CD8-positive, alpha-beta memory T cell (primary cell): ENCODE data around the gene RANBP6. TPM values are rescaled to one million over a fixed set of nuclear protein-coding genes. Genes with fewer than 3 reads are reported as not detected.

ENCODE experiments used
- CTCF ChIA-PET: fragments of 350-600 bp; sonication (Branson Sonifier 250); formaldehyde crosslinking; loops from one replicate; lab custom pipeline; 2021; ENCODE audit warnings: antibody characterized with exemption; lab: Charles Lee
- POLR2A ChIA-PET: fragments of 350-600 bp; sonication (Branson Sonifier 250); formaldehyde crosslinking; loops from one replicate; lab custom pipeline; 2021; ENCODE audit warnings: antibody characterized with exemption; lab: Charles Lee
- DNase-seq, 5 donors: peaks; one replicate each; pipeline versions ENCODE4 v3.0.0 to v3.0.0-alpha.2; 2020 to 2022; ENCODE audit warnings: mixed read lengths in 1 of 5
- H3K27ac ChIP-seq: one replicate; pipeline ENCODE4 v1.7.0; 2013; ENCODE audit warnings: low read depth, mild to moderate bottlenecking, low read length, moderate library complexity
- H3K27me3 ChIP-seq: 2 replicates; pipeline ENCODE4 v1.7.0; 2013; ENCODE audit warnings: low read length, mild to moderate bottlenecking; ENCODE audit not compliant: insufficient read depth, poor library complexity, severe bottlenecking
- H3K36me3 ChIP-seq: 2 replicates; pipeline ENCODE4 v1.7.0; 2013; ENCODE audit warnings: mild to moderate bottlenecking, low read length, moderate library complexity; ENCODE audit not compliant: insufficient read depth
- H3K4me1 ChIP-seq: 2 replicates; pipeline ENCODE4 v1.7.0; 2013; ENCODE audit warnings: mild to moderate bottlenecking, low read length, moderate library complexity; ENCODE audit not compliant: insufficient read depth
- H3K4me3 ChIP-seq: 2 replicates; pipeline ENCODE4 v1.7.0; 2013; ENCODE audit warnings: mild to moderate bottlenecking, low read length
- H3K9me3 ChIP-seq: 2 replicates; pipeline ENCODE4 v1.7.0; 2013; ENCODE audit warnings: mild to moderate bottlenecking, low read length
- H3K27ac Mint-ChIP-seq, 8 donors: one replicate each; pipeline ENCODE4 v1.8.0; 2020 to 2021; ENCODE audit warnings: mixed read lengths in 8 of 8, mild to moderate bottlenecking in 6 of 8, inconsistent platforms in 3 of 8, moderate library complexity in 3 of 8
- H3K27me3 Mint-ChIP-seq, 2 donors: one replicate each; pipeline ENCODE4 v1.8.0; 2020 to 2021; ENCODE audit warnings: mixed read lengths in 2 of 2, mild to moderate bottlenecking in 1 of 2, moderate library complexity in 1 of 2
- H3K36me3 Mint-ChIP-seq, 3 donors: one replicate each; pipeline ENCODE4 v1.8.0; 2020 to 2021; ENCODE audit warnings: mixed read lengths in 3 of 3, inconsistent platforms in 1 of 3, mild to moderate bottlenecking in 1 of 3
- H3K4me1 Mint-ChIP-seq, 3 donors: one replicate each; pipeline ENCODE4 v1.8.0; 2020 to 2021; ENCODE audit warnings: mixed read lengths in 3 of 3, inconsistent platforms in 1 of 3, mild to moderate bottlenecking in 1 of 3
- H3K4me3 Mint-ChIP-seq, 7 donors: one replicate each; pipeline ENCODE4 v1.8.0; 2020 to 2021; ENCODE audit warnings: mixed read lengths in 7 of 7, mild to moderate bottlenecking in 6 of 7, moderate library complexity in 4 of 7, inconsistent platforms in 2 of 7
- H3K9me3 Mint-ChIP-seq, 5 donors: one replicate each; pipeline ENCODE4 v1.8.0; 2020 to 2022; ENCODE audit warnings: mixed read lengths in 5 of 5, mild to moderate bottlenecking in 3 of 5, moderate library complexity in 2 of 5, inconsistent platforms in 1 of 5
- polyA plus RNA-seq: library from polyadenylated mRNA; unstranded; fragments of 300-500 nt; fragmentation: Illumina TruSeq; gene quantifications from one replicate; pipeline ENCODE4 v1.2.3, GENCODE V29; 2021
- total RNA-seq, 2 experiments: library from RNA; stranded (reverse); gene quantifications; one replicate each; pipeline ENCODE4 v1.2.3, GENCODE V29; 2021

The RANBP6 gene
- total and polyA plus RNA-seq, 3 experiments from 2014 or later = 17.5 to 21.0 (median 19.7) TPM

DNA sequence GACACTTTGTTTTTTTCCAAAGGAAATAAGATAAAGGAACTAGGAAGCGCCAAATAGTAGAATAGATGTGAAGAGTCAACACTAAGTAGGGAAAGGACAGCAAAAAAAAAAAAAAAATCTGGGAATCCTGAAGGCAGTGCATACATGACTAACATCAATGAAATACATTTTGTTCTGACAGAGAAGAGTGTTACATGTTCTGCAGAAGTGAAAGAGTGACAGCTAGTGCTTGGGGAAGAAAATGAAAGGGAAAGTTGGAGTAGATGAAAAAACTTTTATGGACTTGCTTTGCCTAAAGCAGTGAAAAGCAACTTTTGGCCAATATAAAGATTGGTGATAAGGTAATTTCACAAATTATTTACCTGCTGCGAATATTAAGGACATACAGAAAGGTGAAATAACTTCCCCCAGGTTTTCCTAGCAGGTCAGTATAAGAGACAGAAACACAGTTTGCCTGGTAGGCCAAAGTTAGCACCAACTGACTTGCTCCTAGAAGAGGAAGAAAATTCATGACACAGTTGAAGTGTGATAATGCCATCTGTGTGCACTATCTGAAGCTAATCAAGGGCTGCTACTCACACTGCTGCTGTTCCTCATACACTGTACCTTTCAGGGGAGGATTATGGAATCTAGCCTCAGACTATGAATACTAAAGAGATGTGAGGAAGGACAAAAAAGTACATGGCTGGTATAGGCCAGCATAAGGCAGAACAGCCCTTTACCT is 38.6 kb downstream of the RANBP6 start:
- H3K27me3 ChIP-seq = no peaks in the 10 kb centered on the region
- no peaks in the 10 kb centered on the region for H3K9me3 ChIP-seq
- no peaks in the 10 kb centered on the region for H3K27me3 Mint-ChIP-seq
- DNase-seq = no peak
- no peak overlapping the region for H3K27ac ChIP-seq
- peaks cover 0 to 4% (median 0%) of the 10 kb centered on the region in 5 donors for H3K9me3 Mint-ChIP-seq
- no peaks in the 10 kb centered on the region for H3K36me3 ChIP-seq
- H3K4me3 Mint-ChIP-seq = no peak overlapping the region
- H3K4me3 ChIP-seq = no peak overlapping the region
- H3K27ac Mint-ChIP-seq = peak overlapping the region in 7 of 8 donors; percentile 2 to 66 (median 48)
- peaks cover 15 to 68% (median 22%) of the 10 kb centered on the region in 3 donors for H3K36me3 Mint-ChIP-seq
- POLR2A ChIA-PET = no interaction called here
- H3K4me1 Mint-ChIP-seq = peaks cover 38 to 56% (median 47%) of the 10 kb centered on the region in 3 donors
- H3K4me1 ChIP-seq = no peaks in the 10 kb centered on the region
- CTCF ChIA-PET = no interaction called here

DNA sequence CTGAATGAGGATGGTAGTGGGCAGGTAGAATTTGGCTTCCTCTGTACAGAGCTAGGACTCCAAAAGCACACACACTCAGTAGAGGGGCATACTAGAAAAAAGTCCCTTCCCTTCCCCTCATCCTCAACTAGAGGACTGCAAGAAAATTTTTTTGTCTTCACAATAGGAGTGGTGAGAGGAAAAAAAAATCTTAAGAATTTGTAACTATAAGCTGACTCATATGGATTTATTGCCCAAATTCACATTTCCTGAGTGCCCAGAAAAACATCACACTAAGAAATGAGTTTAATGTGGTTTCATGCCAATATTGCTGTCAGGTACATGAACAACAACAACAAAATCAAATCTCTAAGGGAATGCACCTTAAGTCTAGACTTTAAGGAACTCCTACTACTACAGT is 43.7 kb downstream of the RANBP6 start:
- H3K27ac ChIP-seq = no peak overlapping the region
- peaks cover 22 to 35% (median 30%) of the 10 kb centered on the region in 3 donors for H3K4me1 Mint-ChIP-seq
- no peak overlapping the region for H3K27ac Mint-ChIP-seq
- H3K27me3 ChIP-seq = no peaks in the 10 kb centered on the region
- H3K4me3 ChIP-seq = no peak overlapping the region
- no peaks in the 10 kb centered on the region for H3K9me3 ChIP-seq
- CTCF ChIA-PET = interaction anchor here (1.0 kb wide), 1 partner anchor 85 kb away, joined by 3 read pairs; no protein-coding TSS in a partner anchor
- H3K36me3 Mint-ChIP-seq = peaks cover 19 to 74% (median 24%) of the 10 kb centered on the region in 3 donors
- H3K36me3 ChIP-seq = peaks cover 10% of the 10 kb centered on the region
- no peak for DNase-seq
- POLR2A ChIA-PET = no interaction called here
- H3K4me1 ChIP-seq = no peaks in the 10 kb centered on the region
- H3K4me3 Mint-ChIP-seq = no peak overlapping the region
- no peaks in the 10 kb centered on the region for H3K27me3 Mint-ChIP-seq
- H3K9me3 Mint-ChIP-seq = peaks cover 0 to 4% (median 0%) of the 10 kb centered on the region in 5 donors

Other genes with a start within 250 kb of the RANBP6 start
- 1 to 10 TPM; 8.6 to 10.0 TPM for gene ERMP1, start 182.5 kb downstream of the RANBP6 start, total RNA-seq
- gene ERMP1, start 182.5 kb downstream of the RANBP6 start, polyA plus RNA-seq = 17.2 TPM
- gene MLANA, start 124.7 kb downstream of the RANBP6 start, total RNA-seq = not detected
- not detected for gene MLANA, start 124.7 kb downstream of the RANBP6 start, polyA plus RNA-seq
- gene IL33, start 200.2 kb upstream of the RANBP6 start, total RNA-seq = not detected
- not detected for gene IL33, start 200.2 kb upstream of the RANBP6 start, polyA plus RNA-seq